Pancreas (tissue), 10 donors: ENCODE data around the gene TELO2. TPM values are rescaled to one million over a fixed set of nuclear protein-coding genes. Genes with fewer than 3 reads are reported as not detected.

Source experiments
- ATAC-seq, 4 donors: fragments of 200-7000 bp; cut with Tn5 transposase; one replicate each; pipeline versions ENCODE4 v1.8.0 to v1.9.1; 2020; ENCODE audit warnings: mild to moderate bottlenecking in 4 of 4, moderate library complexity in 4 of 4
- DNase-seq, 6 donors: peaks; one replicate each; pipeline ENCODE4 v3.0.0-alpha.2; 2020
- FAIRE-seq: peaks from 2 replicates; lab custom pipeline; 2012; peaks lifted over from hg19 to GRCh38; lab: Jason Lieb, UNC
- H3K27ac ChIP-seq, 4 donors: fragments of 200-600 bp; sonication (generic); 1 replicate in 3 of 4; 2 replicates in 1 of 4; pipeline versions ENCODE4 v1.5.0 to v1.8.0; 2020
- H3K27me3 ChIP-seq, 4 donors: fragments of 200-600 bp; one replicate each; pipeline ENCODE4 v1.8.0; 2021
- H3K36me3 ChIP-seq, 3 donors: fragments of 200-600 bp; sonication (generic) in 1 of 3; one replicate each; pipeline versions ENCODE4 v1.5.0 to v1.8.0; 2020 to 2021
- H3K4me1 ChIP-seq, 3 donors: fragments of 200-600 bp; one replicate each; pipeline ENCODE4 v1.8.0; 2021
- H3K4me3 ChIP-seq, 4 donors: fragments of 200-600 bp; sonication (generic) in 2 of 4; one replicate each; pipeline versions ENCODE4 v1.5.0 to v1.8.0; 2020 to 2021
- H3K9me3 ChIP-seq, 4 donors: fragments of 200-600 bp; one replicate each; pipeline ENCODE4 v1.8.0; 2021
- CTCF ChIP-seq, 4 donors: fragments of 200-600 bp; sonication (generic) in 3 of 4; IDR thresholded peaks; one replicate each; pipeline versions ENCODE4 v1.5.0 to v1.8.0; 2021; ENCODE audit warnings: antibody characterized with exemption in 4 of 4
- WGBS, 2 donors: extraction: QIAGEN DNeasy Blood & Tissue Kit; methylation state at CpG; one replicate each; pipeline ENCODE4 v1.1.7; 2013; 5-methylcytosine and 5-hydroxymethylcytosine counted together
- intact Hi-C, 3 donors: fragments of 100-400 bp; cut with DNase I; formaldehyde crosslinking; loops; one replicate each; pipeline versions ENCODE4 v1.11.1 to v1.14.2; 2022
- polyA plus RNA-seq, 2 donors: library from polyadenylated mRNA; stranded (reverse); fragments of 200-250 nt; gene quantifications; one replicate each; pipeline ENCODE4 v1.2.3, GENCODE V29; 2013
- total RNA-seq, 6 donors: library from RNA; stranded (reverse); fragmentation: NEBNext Ultra II Directional in 4 of 6; extraction: Animal tissue kit (Norgen Biotek cat#: 25700) in 4 of 6; gene quantifications; one replicate each; pipeline versions ENCODE4 v1.2.1 to v1.2.4, GENCODE V29; 2021 to 2023
- donor health status: healthy with polysubstance abuse.
- donor health status: DM: no; HTN: no; CAD: no; lungs with moderate emphysema.
- donor health status: DM: no; HTN: no; CAD: no.
- donor health status: control.
- donor health status: control.
- donor health status: Bipolar disorder and iron deficiency.
- donor health status: DM: yes; HTN: yes; CAD: no.
- donor health status: DM: no; HTN: no; CAD: no.
- donor health status: DM: no; HTN: no; CAD: no.
- donor health status: DM: yes; HTN: yes; CAD: no.

The TELO2 gene
- total and polyA plus RNA-seq, 8 donors = 11.7 to 98.7 (median 19.6) TPM

GRCh38 chr16:1445518-1446203 is 47.5 kb upstream of the TELO2 start:
- DNase-seq (no peak), FAIRE-seq (no peak), ATAC-seq (no peak)
- 85 to 90% methylated on average over 25 of the region's 25 CpGs for WGBS, 2 donors
- no peak overlapping the region for H3K27ac ChIP-seq
- H3K4me3 ChIP-seq = no peak overlapping the region
- no peak for TF ChIP-seq CTCF (IDR thresholded peaks at IDR 0.05)
- H3K36me3 ChIP-seq = no peaks in the 10 kb centered on the region
- H3K9me3 ChIP-seq = no peaks in the 10 kb centered on the region
- no peaks in the 10 kb centered on the region for H3K4me1 ChIP-seq
- intact Hi-C loops = no loop called here
- no peaks in the 10 kb centered on the region for H3K27me3 ChIP-seq

GRCh38 chr16:1446296-1447080 is 46.7 kb upstream of the TELO2 start:
- ATAC-seq = no peak
- no peak for FAIRE-seq
- intact Hi-C loops = no loop called here
- 93% methylated on average over 35 to 41 of the region's 41 CpGs for WGBS, 2 donors
- H3K36me3 ChIP-seq = no peaks in the 10 kb centered on the region
- no peaks in the 10 kb centered on the region for H3K27me3 ChIP-seq
- no peak overlapping the region for H3K4me3 ChIP-seq
- DNase-seq = no peak
- H3K27ac ChIP-seq = no peak overlapping the region
- H3K4me1 ChIP-seq = no peaks in the 10 kb centered on the region
- TF ChIP-seq CTCF (IDR thresholded peaks at IDR 0.05) = no peak
- H3K9me3 ChIP-seq = no peaks in the 10 kb centered on the region

- H3K9me3 ChIP-seq = no peaks in the 10 kb centered on the region
- H3K27ac ChIP-seq = no peak overlapping the region
- FAIRE-seq = no peak
- 91 to 93% methylated on average over 11 of the region's 11 CpGs for WGBS, 2 donors
- no peak overlapping the region for H3K4me3 ChIP-seq
- ATAC-seq = no peak
- peaks cover 0 to 6% (median 3%) of the 10 kb centered on the region in 3 donors for H3K36me3 ChIP-seq
- TF ChIP-seq CTCF (IDR thresholded peaks at IDR 0.05) = no peak
- no peaks in the 10 kb centered on the region for H3K4me1 ChIP-seq
- no peaks in the 10 kb centered on the region for H3K27me3 ChIP-seq
- peak in 1 of 6 donors; percentile 60 for DNase-seq
- intact Hi-C loops = no loop called here
These were observed 45.2 kb upstream of the TELO2 start for GRCh38 chr16:1447965-1448364.

- no peaks in the 10 kb centered on the region for H3K4me1 ChIP-seq
- H3K27me3 ChIP-seq = no peaks in the 10 kb centered on the region
- DNase-seq (no peak), FAIRE-seq (no peak), ATAC-seq (no peak)
- WGBS, 2 donors = 94 to 96% methylated on average over 29 to 30 of the region's 30 CpGs
- intact Hi-C loops = no loop called here
- TF ChIP-seq CTCF (IDR thresholded peaks at IDR 0.05) = no peak
- peaks cover 0 to 9% (median 7%) of the 10 kb centered on the region in 3 donors for H3K36me3 ChIP-seq
- no peak overlapping the region for H3K4me3 ChIP-seq
- no peak overlapping the region for H3K27ac ChIP-seq
- H3K9me3 ChIP-seq = no peaks in the 10 kb centered on the region
These were observed 44.5 kb upstream of the TELO2 start for GRCh38 chr16:1448536-1449116.
